DLD1 (cell line): Measurements from ENCODE around the gene ARHGAP12.

Experiments used
- in situ Hi-C: cut with HindIII; loops from 2 replicates; pipeline ENCODE4 v1.10.0; 2017; ENCODE audit warnings: low sequenced_read_pairs

The ARHGAP12 gene

GRCh38 chr10:31832261-31832660 is 96.4 kb downstream of the ARHGAP12 start:
- in situ Hi-C loops, result loop anchor here (25.0 kb wide), 1 partner anchor 130 kb away; no protein-coding TSS in a partner anchor

- in situ Hi-C loops, result loop anchor here (25.0 kb wide), 1 partner anchor 131 kb away; no protein-coding TSS in a partner anchor
These were observed 97.7 kb downstream of the ARHGAP12 start for GRCh38 chr10:31830887-31831286.

GRCh38 chr10:31829776-31830175 is 98.9 kb downstream of the ARHGAP12 start:
- in situ Hi-C loops, result loop anchor here (5.0 to 25.0 kb wide), 2 partner anchors 52 to 133 kb away; no protein-coding TSS in a partner anchor

GRCh38 chr10:31823358-31823757 is 105.3 kb downstream of the ARHGAP12 start:
- in situ Hi-C loops, result no loop called here

- in situ Hi-C loops, result no loop called here
These were observed 105.9 kb downstream of the ARHGAP12 start for GRCh38 chr10:31822616-31823318.

- in situ Hi-C loops, result no loop called here
These were observed 106.5 kb downstream of the ARHGAP12 start for GRCh38 chr10:31822150-31822549.

- in situ Hi-C loops, result no loop called here
These were observed 107.8 kb downstream of the ARHGAP12 start for GRCh38 chr10:31820778-31821369.

- in situ Hi-C loops, result no loop called here
These were observed 108.5 kb downstream of the ARHGAP12 start for GRCh38 chr10:31820096-31820495.

- in situ Hi-C loops, result no loop called here
These were observed 109.2 kb downstream of the ARHGAP12 start for GRCh38 chr10:31819391-31819820.

- in situ Hi-C loops, result no loop called here
These were observed 112.3 kb downstream of the ARHGAP12 start for GRCh38 chr10:31816318-31816717.

GRCh38 chr10:31808258-31809218 is 120.1 kb downstream of the ARHGAP12 start:
- in situ Hi-C loops, result no loop called here

- in situ Hi-C loops, result no loop called here
These were observed 124.2 kb downstream of the ARHGAP12 start for GRCh38 chr10:31804352-31804810.

- in situ Hi-C loops, result no loop called here
These were observed 124.9 kb downstream of the ARHGAP12 start for GRCh38 chr10:31803606-31804351.

GRCh38 chr10:31799181-31799580 is 129.4 kb downstream of the ARHGAP12 start:
- in situ Hi-C loops, result no loop called here

GRCh38 chr10:31792745-31793144 is 135.9 kb downstream of the ARHGAP12 start:
- in situ Hi-C loops, result no loop called here

- in situ Hi-C loops, result no loop called here
These were observed 139.1 kb downstream of the ARHGAP12 start for GRCh38 chr10:31789555-31789954.

GRCh38 chr10:31782701-31783100 is 145.9 kb downstream of the ARHGAP12 start:
- in situ Hi-C loops, result no loop called here

GRCh38 chr10:31780717-31781116 is 147.9 kb downstream of the ARHGAP12 start:
- in situ Hi-C loops, result no loop called here

- in situ Hi-C loops, result loop anchor here (5.0 kb wide), 1 partner anchor 49 kb away; no protein-coding TSS in a partner anchor
These were observed 150.0 kb downstream of the ARHGAP12 start for GRCh38 chr10:31778627-31779026.

- in situ Hi-C loops, result loop anchor here (5.0 kb wide), 1 partner anchor 51 kb away; no protein-coding TSS in a partner anchor
These were observed 152.5 kb downstream of the ARHGAP12 start for GRCh38 chr10:31776159-31776558.
